ENCODE results near the gene RAD17.
A peak's percentile ranks its signal among the peaks of the same experiment; 100 is the strongest.

GRCh38 chr5:69444127-69444754, 74.6 kb downstream of the RAD17 start:
- TF ChIP-seq, protein P1, sequence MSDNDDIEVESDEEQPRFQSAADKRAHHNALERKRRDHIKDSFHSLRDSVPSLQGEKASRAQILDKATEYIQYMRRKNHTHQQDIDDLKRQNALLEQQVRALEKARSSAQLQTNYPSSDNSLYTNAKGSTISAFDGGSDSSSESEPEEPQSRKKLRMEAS (IDR thresholded peaks at IDR 0.05), result no peak
- TF ChIP-seq REST (IDR thresholded peaks at IDR 0.05; ENCODE audit: low read depth), result no peak
- no peak for TF ChIP-seq EP300 (IDR thresholded peaks at IDR 0.05; ENCODE audit: borderline replicate concordance)
- no peak for TF ChIP-seq RAD21 (IDR thresholded peaks at IDR 0.05; ENCODE audit: low read depth)
- no peak for TF ChIP-seq ZBTB7A (IDR thresholded peaks at IDR 0.05; ENCODE audit: low read depth)
- no peak for TF ChIP-seq CEBPB (IDR thresholded peaks at IDR 0.05)
- TF ChIP-seq EGR1 (IDR thresholded peaks at IDR 0.05), result no peak
- no peak for TF ChIP-seq CREB1 (IDR thresholded peaks at IDR 0.05; ENCODE audit: low read depth)
- TF ChIP-seq TEAD4 (IDR thresholded peaks at IDR 0.05), result 0 out of 2 replicates have a peak, but pooled peaks have one; percentile 16
- TF ChIP-seq TCF12 (IDR thresholded peaks at IDR 0.05; ENCODE audit: low read depth), result no peak
- TF ChIP-seq YY1 (IDR thresholded peaks at IDR 0.05; ENCODE audit: low read depth), result no peak
- TF ChIP-seq, protein P2, sequence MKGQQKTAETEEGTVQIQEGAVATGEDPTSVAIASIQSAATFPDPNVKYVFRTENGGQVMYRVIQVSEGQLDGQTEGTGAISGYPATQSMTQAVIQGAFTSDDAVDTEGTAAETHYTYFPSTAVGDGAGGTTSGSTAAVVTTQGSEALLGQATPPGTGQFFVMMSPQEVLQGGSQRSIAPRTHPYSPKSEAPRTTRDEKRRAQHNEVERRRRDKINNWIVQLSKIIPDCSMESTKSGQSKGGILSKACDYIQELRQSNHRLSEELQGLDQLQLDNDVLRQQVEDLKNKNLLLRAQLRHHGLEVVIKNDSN (IDR thresholded peaks at IDR 0.05), result no peak
- TF ChIP-seq TAF1 (IDR thresholded peaks at IDR 0.05; ENCODE audit: low read depth), result no peak

All from Ishikawa (cell line).